ENCODE data around the gene BNC2. TPM values are rescaled to one million over a fixed set of nuclear protein-coding genes. Genes with fewer than 3 reads are reported as not detected.

BNC2 gene
- total and polyA plus RNA-seq, 2 of the 13 experiments (the other 11 are each of a cell fraction or from before 2014, with no cell fraction given) = not detected

GRCh38 chr9:16602494-16602893 is 268.0 kb downstream of the BNC2 start:
- no peaks in the 10 kb centered on the region for H3K4me1 ChIP-seq (ENCODE audit: insufficient read depth, low read length)
- H3K79me2 ChIP-seq (ENCODE audit: insufficient read depth, low read length) = no peaks in the 10 kb centered on the region
- no peak overlapping the region for H3K4me3 ChIP-seq (replicated peaks in 1 of 3; ENCODE audit: insufficient read depth in 1 of 3, low read depth in 2 of 3, low read length in 3 of 3)
- H3K27me3 ChIP-seq (ENCODE audit: control insufficient read depth in 1 of 2, insufficient read depth in 2 of 2, low read length in 2 of 2) = no peaks in the 10 kb centered on the region
- no TSS peak for BruUV-seq (replicated peaks)
- TF ChIP-seq HDAC2 (CRISPR knock-in tag; IDR thresholded peaks at IDR 0.05) (no peak), NFKBIZ (CRISPR knock-in tag; IDR thresholded peaks at IDR 0.05) (no peak), KLF11 (CRISPR knock-in tag; IDR thresholded peaks at IDR 0.05) (no peak), ARID5B (CRISPR knock-in tag; IDR thresholded peaks at IDR 0.05) (no peak), MIXL1 (CRISPR knock-in tag; IDR thresholded peaks at IDR 0.05) (no peak), MAF1 (CRISPR knock-in tag; IDR thresholded peaks at IDR 0.05; ENCODE audit: borderline replicate concordance) (no peak), NR2F1 (CRISPR knock-in tag; IDR thresholded peaks at IDR 0.05) (no peak), MTF1 (CRISPR knock-in tag; IDR thresholded peaks at IDR 0.05) (no peak), MBNL3 (CRISPR knock-in tag; conservative IDR thresholded peaks at IDR 0.05) (no peak), PHF21A (CRISPR knock-in tag; IDR thresholded peaks at IDR 0.05) (no peak), HNF1A (IDR thresholded peaks at IDR 0.05; ENCODE audit: low read depth) (no peak), HNF1A (CRISPR knock-in tag; IDR thresholded peaks at IDR 0.05; ENCODE audit: borderline replicate concordance) (no peak)
- TF ChIP-seq, protein P1, sequence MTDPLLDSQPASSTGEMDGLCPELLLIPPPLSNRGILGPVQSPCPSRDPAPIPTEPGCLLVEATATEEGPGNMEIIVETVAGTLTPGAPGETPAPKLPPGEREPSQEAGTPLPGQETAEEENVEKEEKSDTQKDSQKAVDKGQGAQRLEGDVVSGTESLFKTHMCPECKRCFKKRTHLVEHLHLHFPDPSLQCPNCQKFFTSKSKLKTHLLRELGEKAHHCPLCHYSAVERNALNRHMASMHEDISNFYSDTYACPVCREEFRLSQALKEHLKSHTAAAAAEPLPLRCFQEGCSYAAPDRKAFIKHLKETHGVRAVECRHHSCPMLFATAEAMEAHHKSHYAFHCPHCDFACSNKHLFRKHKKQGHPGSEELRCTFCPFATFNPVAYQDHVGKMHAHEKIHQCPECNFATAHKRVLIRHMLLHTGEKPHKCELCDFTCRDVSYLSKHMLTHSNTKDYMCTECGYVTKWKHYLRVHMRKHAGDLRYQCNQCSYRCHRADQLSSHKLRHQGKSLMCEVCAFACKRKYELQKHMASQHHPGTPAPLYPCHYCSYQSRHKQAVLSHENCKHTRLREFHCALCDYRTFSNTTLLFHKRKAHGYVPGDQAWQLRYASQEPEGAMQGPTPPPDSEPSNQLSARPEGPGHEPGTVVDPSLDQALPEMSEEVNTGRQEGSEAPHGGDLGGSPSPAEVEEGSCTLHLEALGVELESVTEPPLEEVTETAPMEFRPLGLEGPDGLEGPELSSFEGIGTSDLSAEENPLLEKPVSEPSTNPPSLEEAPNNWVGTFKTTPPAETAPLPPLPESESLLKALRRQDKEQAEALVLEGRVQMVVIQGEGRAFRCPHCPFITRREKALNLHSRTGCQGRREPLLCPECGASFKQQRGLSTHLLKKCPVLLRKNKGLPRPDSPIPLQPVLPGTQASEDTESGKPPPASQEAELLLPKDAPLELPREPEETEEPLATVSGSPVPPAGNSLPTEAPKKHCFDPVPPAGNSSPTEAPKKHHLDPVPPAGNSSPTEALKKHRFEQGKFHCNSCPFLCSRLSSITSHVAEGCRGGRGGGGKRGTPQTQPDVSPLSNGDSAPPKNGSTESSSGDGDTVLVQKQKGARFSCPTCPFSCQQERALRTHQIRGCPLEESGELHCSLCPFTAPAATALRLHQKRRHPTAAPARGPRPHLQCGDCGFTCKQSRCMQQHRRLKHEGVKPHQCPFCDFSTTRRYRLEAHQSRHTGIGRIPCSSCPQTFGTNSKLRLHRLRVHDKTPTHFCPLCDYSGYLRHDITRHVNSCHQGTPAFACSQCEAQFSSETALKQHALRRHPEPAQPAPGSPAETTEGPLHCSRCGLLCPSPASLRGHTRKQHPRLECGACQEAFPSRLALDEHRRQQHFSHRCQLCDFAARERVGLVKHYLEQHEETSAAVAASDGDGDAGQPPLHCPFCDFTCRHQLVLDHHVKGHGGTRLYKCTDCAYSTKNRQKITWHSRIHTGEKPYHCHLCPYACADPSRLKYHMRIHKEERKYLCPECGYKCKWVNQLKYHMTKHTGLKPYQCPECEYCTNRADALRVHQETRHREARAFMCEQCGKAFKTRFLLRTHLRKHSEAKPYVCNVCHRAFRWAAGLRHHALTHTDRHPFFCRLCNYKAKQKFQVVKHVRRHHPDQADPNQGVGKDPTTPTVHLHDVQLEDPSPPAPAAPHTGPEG (CRISPR knock-in tag; IDR thresholded peaks at IDR 0.05) = no peak
- 0% methylated on average over 2 of the region's 2 CpGs for WGBS (ENCODE audit: low lambda C conversion rate)
- H3K27ac ChIP-seq (ENCODE audit: extremely low read length, insufficient read depth, low read length) = no peak overlapping the region
- H4K20me1 ChIP-seq (ENCODE audit: insufficient read depth, low read length) = no peaks in the 10 kb centered on the region
- ATAC-seq (no peak), DNase-seq (ENCODE audit: low spot score) (no peak), FAIRE-seq (no peak)
- H3K9me3 ChIP-seq (ENCODE audit: low read length) = no peaks in the 10 kb centered on the region
- no peaks in the 10 kb centered on the region for H3K36me3 ChIP-seq (replicated peaks in 1 of 2; ENCODE audit: control insufficient read depth in 1 of 2, insufficient read depth in 2 of 2, low read length in 2 of 2)
- CTCF ChIA-PET (ENCODE audit: low intra/inter-chr PET ratio, low total read pairs) = no interaction called here
- no peak overlapping the region for H3K4me2 ChIP-seq (ENCODE audit: low read depth, low read length)
- H2AFZ ChIP-seq (ENCODE audit: low read length) = no peak overlapping the region
- POLR2A ChIA-PET = no interaction called here
- in situ Hi-C loops (cut with HindIII; ENCODE audit: extremely low pct_ligation_motif_present, low pct_unique_long_range_greater_than_20kb) = no loop called here
- intact Hi-C loops (cut with micrococcal nuclease; ENCODE audit: unreplicated experiment) = no loop called here
- no peak overlapping the region for H3K9ac ChIP-seq (ENCODE audit: insufficient read depth, low read depth, low read length)
